Hepatocyte (in vitro differentiated cells): ENCODE results near the gene AMELX. TPM values are rescaled to one million over a fixed set of nuclear protein-coding genes. Genes with fewer than 3 reads are reported as not detected.

Experiments used
- DNase-seq: peaks from one replicate; pipeline ENCODE4 v3.0.0-alpha.2; 2016; ENCODE audit warnings: low spot score
- H2AFZ ChIP-seq: fragments of 200-600 bp; sonication (generic); 2 replicates; pipeline ENCODE4 v1.6.0; 2016; ENCODE audit warnings: antibody characterized with exemption, mild to moderate bottlenecking
- H3K27ac ChIP-seq: fragments of 200-600 bp; sonication (generic); 2 replicates; pipeline ENCODE4 v1.5.1; 2016; ENCODE audit warnings: mild to moderate bottlenecking
- H3K27me3 ChIP-seq: fragments of 200-600 bp; sonication (generic); 2 replicates; pipeline ENCODE4 v1.6.1; 2016
- H3K36me3 ChIP-seq: fragments of 200-600 bp; sonication (generic); replicated peaks from 2 replicates; pipeline ENCODE4 v1.5.1; 2016; ENCODE audit warnings: low read depth; ENCODE audit not compliant: insufficient read depth
- H3K4me1 ChIP-seq: fragments of 200-600 bp; sonication (generic); 2 replicates; pipeline ENCODE4 v1.5.1; 2016; ENCODE audit warnings: mild to moderate bottlenecking, moderate library complexity; ENCODE audit not compliant: insufficient read depth
- H3K4me2 ChIP-seq: fragments of 200-600 bp; sonication (generic); 2 replicates; pipeline ENCODE4 v1.6.0; 2016
- H3K4me3 ChIP-seq: fragments of 200-600 bp; sonication (generic); 2 replicates; pipeline ENCODE4 v1.5.1; 2016; ENCODE audit warnings: mild to moderate bottlenecking
- H3K79me2 ChIP-seq: fragments of 200-600 bp; sonication (generic); 2 replicates; pipeline ENCODE4 v1.6.0; 2017; ENCODE audit warnings: mild to moderate bottlenecking
- H3K9me2 ChIP-seq: fragments of 200-600 bp; sonication (generic); replicated peaks from 2 replicates; pipeline ENCODE4 v1.6.0; 2017; ENCODE audit warnings: mild to moderate bottlenecking; ENCODE audit not compliant: insufficient read depth
- H3K9me3 ChIP-seq: fragments of 200-600 bp; sonication (generic); 2 replicates; pipeline ENCODE4 v1.5.1; 2016; ENCODE audit warnings: low read depth, mild to moderate bottlenecking
- H4K20me1 ChIP-seq: fragments of 200-600 bp; sonication (generic); 2 replicates; pipeline ENCODE4 v1.6.0; 2016; ENCODE audit warnings: mild to moderate bottlenecking; ENCODE audit not compliant: insufficient read depth, poor library complexity, severe bottlenecking
- EZH2 ChIP-seq: fragments of 200-600 bp; sonication (generic); IDR thresholded peaks from 2 replicates; pipeline ENCODE4 v1.6.1; 2016; ENCODE audit warnings: antibody characterized with exemption, mild to moderate bottlenecking, borderline replicate concordance
- EZH2phosphoT487 ChIP-seq: fragments of 200-600 bp; sonication (generic); IDR thresholded peaks from one replicate; pipeline ENCODE4 v1.6.1; 2018; ENCODE audit warnings: antibody characterized with exemption, mild to moderate bottlenecking, low read depth, moderate library complexity; ENCODE audit not compliant: unreplicated experiment, severe bottlenecking
- WGBS: methylation state at CpG from one replicate; pipeline ENCODE4 v1.1.6; 2016; ENCODE audit warnings: low lambda C conversion rate; ENCODE audit errors: missing lambda C conversion rate; 5-methylcytosine and 5-hydroxymethylcytosine counted together
- polyA plus RNA-seq: library from polyadenylated mRNA; unstranded; fragments of >200 nt; fragmentation: Nextera tagmentation; extraction: Ambion mirVana; gene quantifications from 2 replicates; pipeline ENCODE4 v1.2.1, GENCODE V29; 2016
- total RNA-seq: library from RNA; depleted of rRNA; stranded (reverse); fragments of >200 nt; gene quantifications from 2 replicates; pipeline ENCODE4 v1.2.3, GENCODE V29; 2014
- TF ChIP-seq, protein P1 (sequence below): fragments of 200-600 bp; sonication (generic); IDR thresholded peaks from 2 replicates; pipeline ENCODE4 v1.5.1; 2016; ENCODE audit warnings: antibody characterized with exemption, mild to moderate bottlenecking; ENCODE audit not compliant: poor library complexity

The AMELX gene
- total and polyA plus RNA-seq, 2 experiments from 2014 or later = not detected

DNA sequence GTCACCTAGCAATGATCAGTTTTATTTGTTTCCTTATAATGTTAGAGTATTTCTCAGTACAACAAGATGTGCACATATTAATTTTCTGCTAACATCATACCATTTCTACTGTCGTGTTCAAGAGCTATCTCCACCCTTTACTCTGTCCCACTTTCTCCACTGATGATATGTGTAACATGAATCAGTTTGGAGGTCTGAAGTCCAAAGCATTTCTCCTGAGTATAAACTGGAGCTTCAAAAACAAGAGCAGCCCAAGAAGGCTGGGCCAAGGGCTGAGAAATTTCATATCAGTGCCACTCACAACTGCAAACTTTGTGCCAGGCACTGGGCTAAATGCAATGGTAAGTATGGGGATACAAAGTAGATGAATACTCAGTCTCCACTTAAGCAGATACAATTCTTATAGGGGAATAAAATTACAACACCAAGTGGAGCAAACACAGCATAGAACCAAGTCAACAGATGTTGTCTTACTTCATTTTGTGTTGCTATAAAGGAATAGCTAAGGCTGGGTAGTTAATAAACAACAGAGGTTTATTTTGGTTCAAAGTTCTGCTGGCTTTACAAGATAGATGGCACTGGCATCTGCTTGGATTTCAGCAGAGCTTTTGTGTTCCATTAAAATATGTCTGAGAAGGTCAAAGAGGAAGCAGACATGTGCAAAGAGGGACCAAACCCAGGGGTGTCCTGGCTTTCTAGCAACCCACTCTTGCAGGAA, 44.2 kb downstream of the AMELX start:
- H3K9me2 ChIP-seq = no peaks in the 10 kb centered on the region

DNA sequence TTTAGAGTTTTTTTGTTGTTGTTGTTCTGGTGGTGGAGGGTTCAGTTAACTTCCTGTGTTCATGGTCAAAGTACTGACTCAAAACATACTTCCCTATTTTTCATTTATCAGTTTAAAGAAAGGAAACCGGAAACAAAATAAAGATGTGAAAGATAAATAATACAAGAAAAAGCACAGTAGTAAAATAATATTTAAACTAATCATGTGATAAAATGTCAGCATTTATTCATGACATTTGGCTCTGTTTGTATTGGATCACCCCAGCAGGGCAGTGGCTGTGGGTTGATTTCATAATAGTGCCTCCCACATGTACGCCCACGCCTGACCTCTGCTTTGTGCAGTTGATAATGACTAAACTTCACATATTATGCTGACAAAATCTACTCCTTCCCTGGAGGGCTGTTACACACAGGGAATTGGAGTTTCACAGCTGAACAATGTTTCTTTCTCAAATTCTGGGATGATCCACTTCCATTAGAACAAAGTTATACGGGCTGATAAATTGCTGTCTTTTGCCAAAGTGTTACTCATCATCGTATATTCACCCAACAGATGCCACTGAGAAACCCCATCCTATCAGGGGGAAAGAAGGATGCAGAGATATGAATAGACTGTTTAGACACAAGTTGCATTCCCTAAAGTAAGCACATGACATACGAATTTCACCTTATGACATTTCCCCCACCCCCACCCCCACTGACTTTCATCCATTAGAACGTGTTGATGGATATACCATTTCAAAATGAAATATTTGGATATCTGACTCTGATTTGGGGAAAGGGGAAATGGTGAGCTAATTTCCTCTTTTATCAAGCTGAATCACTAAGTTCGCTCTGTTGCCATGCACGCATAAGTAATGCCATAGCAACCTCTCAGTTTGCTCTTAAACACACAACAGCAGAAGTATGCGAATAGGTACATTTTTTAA, 48.3 kb downstream of the AMELX start:
- peak overlapping the region; percentile 38 for H3K27ac ChIP-seq
- peak; percentile 50 for DNase-seq
- no peak overlapping the region for H2AFZ ChIP-seq
- no peak overlapping the region for H3K4me3 ChIP-seq
- no peaks in the 10 kb centered on the region for H3K79me2 ChIP-seq
- no peaks in the 10 kb centered on the region for H3K4me1 ChIP-seq
- H3K9me2 ChIP-seq = no peaks in the 10 kb centered on the region
- 59% methylated on average over 10 of the region's 10 CpGs for WGBS
- H3K36me3 ChIP-seq = no peaks in the 10 kb centered on the region
- no peak for TF ChIP-seq EZH2phosphoT487
- TF ChIP-seq, protein P1, sequence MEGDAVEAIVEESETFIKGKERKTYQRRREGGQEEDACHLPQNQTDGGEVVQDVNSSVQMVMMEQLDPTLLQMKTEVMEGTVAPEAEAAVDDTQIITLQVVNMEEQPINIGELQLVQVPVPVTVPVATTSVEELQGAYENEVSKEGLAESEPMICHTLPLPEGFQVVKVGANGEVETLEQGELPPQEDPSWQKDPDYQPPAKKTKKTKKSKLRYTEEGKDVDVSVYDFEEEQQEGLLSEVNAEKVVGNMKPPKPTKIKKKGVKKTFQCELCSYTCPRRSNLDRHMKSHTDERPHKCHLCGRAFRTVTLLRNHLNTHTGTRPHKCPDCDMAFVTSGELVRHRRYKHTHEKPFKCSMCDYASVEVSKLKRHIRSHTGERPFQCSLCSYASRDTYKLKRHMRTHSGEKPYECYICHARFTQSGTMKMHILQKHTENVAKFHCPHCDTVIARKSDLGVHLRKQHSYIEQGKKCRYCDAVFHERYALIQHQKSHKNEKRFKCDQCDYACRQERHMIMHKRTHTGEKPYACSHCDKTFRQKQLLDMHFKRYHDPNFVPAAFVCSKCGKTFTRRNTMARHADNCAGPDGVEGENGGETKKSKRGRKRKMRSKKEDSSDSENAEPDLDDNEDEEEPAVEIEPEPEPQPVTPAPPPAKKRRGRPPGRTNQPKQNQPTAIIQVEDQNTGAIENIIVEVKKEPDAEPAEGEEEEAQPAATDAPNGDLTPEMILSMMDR = no peak
- no peak for TF ChIP-seq EZH2
- no peaks in the 10 kb centered on the region for H4K20me1 ChIP-seq
- no peaks in the 10 kb centered on the region for H3K27me3 ChIP-seq
- H3K9me3 ChIP-seq = no peaks in the 10 kb centered on the region
- peak overlapping the region; percentile 21 for H3K4me2 ChIP-seq

More for the DNA sequence above, 44.2 kb downstream of the AMELX start:
- Histone ChIP-seq H3K36me3 (no peaks in the 10 kb centered on the region), H2AFZ (no peak overlapping the region), H3K4me3 (no peak overlapping the region), H3K27ac (peak overlapping the region; percentile 47), H3K4me2 (no peak overlapping the region), H3K79me2 (no peaks in the 10 kb centered on the region), H3K9me3 (no peaks in the 10 kb centered on the region), H3K4me1 (no peaks in the 10 kb centered on the region), H4K20me1 (no peaks in the 10 kb centered on the region), H3K27me3 (no peaks in the 10 kb centered on the region)
- WGBS = 50% methylated on average over 1 of the region's 1 CpG
- TF ChIP-seq EZH2 (no peak), EZH2phosphoT487 (no peak)
- TF ChIP-seq, protein P1 = no peak
- DNase-seq = no peak

DNA sequence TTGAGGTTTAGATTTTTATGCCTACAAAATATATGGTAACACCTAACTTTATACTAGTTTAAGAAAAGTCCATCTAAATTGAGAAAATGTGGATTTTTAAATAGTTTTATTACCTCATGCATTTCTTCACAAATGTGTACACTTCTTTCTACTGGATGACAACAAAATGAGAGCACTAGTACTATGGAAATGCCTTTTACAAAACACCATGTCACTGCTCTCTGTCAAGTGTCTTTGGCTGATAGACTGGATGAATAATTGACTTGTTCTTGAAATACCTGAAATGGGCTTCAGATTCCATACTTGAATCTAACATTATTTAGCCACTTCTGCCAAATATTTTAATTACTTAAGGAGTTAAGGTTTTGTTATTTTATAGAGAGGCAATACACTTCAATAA, 49.5 kb downstream of the AMELX start:
- TF ChIP-seq EZH2phosphoT487 (no peak), EZH2 (no peak)
- TF ChIP-seq, protein P1 = no peak
- H3K79me2 ChIP-seq = no peaks in the 10 kb centered on the region
- H4K20me1 ChIP-seq = no peaks in the 10 kb centered on the region
- H3K4me3 ChIP-seq = no peak overlapping the region
- no peaks in the 10 kb centered on the region for H3K9me3 ChIP-seq
- H3K4me2 ChIP-seq = no peak overlapping the region
- no peaks in the 10 kb centered on the region for H3K9me2 ChIP-seq
- H3K36me3 ChIP-seq = no peaks in the 10 kb centered on the region
- no peaks in the 10 kb centered on the region for H3K4me1 ChIP-seq
- H3K27ac ChIP-seq = no peak overlapping the region
- no peaks in the 10 kb centered on the region for H3K27me3 ChIP-seq
- no peak for DNase-seq
- no peak overlapping the region for H2AFZ ChIP-seq
